Activated CD8-positive, alpha-beta T cell treated with anti-CD3 and anti-CD28 coated beads, Interleukin-2, amount 10 ng/mL, durations not matched to agents 7 days and 5 days (primary cell): ENCODE measurements around the gene ITGBL1. TPM values are rescaled to one million over a fixed set of nuclear protein-coding genes. Genes with fewer than 3 reads are reported as not detected.

ENCODE experiments used
- ATAC-seq: fragments of 150-1000 bp; cut with Tn5 transposase; one replicate; pipeline ENCODE4 v1.10.0; 2021; ENCODE audit warnings: moderate library complexity
- CTCF ChIA-PET: fragments of 350-600 bp; sonication (Branson Sonifier 250); formaldehyde crosslinking; loops from one replicate; lab custom pipeline; 2021; ENCODE audit warnings: antibody characterized with exemption; lab: Charles Lee
- POLR2A ChIA-PET: fragments of 350-600 bp; sonication (Branson Sonifier 250); formaldehyde crosslinking; loops from one replicate; lab custom pipeline; 2021; ENCODE audit warnings: antibody characterized with exemption; lab: Charles Lee
- DNase-seq: peaks from one replicate; pipeline ENCODE4 v3.0.0-alpha.2; 2020
- H3K27ac Mint-ChIP-seq: one replicate; pipeline ENCODE4 v1.8.0; 2021; ENCODE audit warnings: mild to moderate bottlenecking, mixed read lengths
- H3K27me3 Mint-ChIP-seq: one replicate; pipeline ENCODE4 v1.8.0; 2021; ENCODE audit warnings: low read depth, mixed read lengths
- H3K36me3 Mint-ChIP-seq: one replicate; pipeline ENCODE4 v1.8.0; 2021; ENCODE audit warnings: low read depth, mixed read lengths
- H3K4me1 Mint-ChIP-seq: one replicate; pipeline ENCODE4 v1.8.0; 2021; ENCODE audit warnings: low read depth, mixed read lengths
- H3K4me3 Mint-ChIP-seq: one replicate; pipeline ENCODE4 v1.8.0; 2021; ENCODE audit warnings: mild to moderate bottlenecking, mixed read lengths
- H3K9me3 Mint-ChIP-seq: one replicate; pipeline ENCODE4 v1.8.0; 2022; ENCODE audit warnings: mixed read lengths; ENCODE audit not compliant: insufficient read depth
- total RNA-seq, 2 experiments: library from RNA; stranded (reverse); gene quantifications; one replicate each; pipeline ENCODE4 v1.2.3, GENCODE V29; 2021

The ITGBL1 gene
- total RNA-seq, 2 experiments from 2014 or later, result not detected

GRCh38 chr13:101552286-101552685 is 99.8 kb downstream of the ITGBL1 start:
- CTCF ChIA-PET, result interaction anchor here (0.6 kb wide), 1 partner anchor 182 kb away, joined by 3 read pairs; no protein-coding TSS in a partner anchor
- Mint-ChIP-seq H3K27me3 (peaks cover 13% of the 10 kb centered on the region), H3K4me1 (no peaks in the 10 kb centered on the region), H3K27ac (no peak overlapping the region), H3K9me3 (no peaks in the 10 kb centered on the region), H3K4me3 (no peak overlapping the region), H3K36me3 (no peaks in the 10 kb centered on the region)
- no peak for ATAC-seq
- POLR2A ChIA-PET, result no interaction called here
- no peak for DNase-seq

- CTCF ChIA-PET, result no interaction called here
- ATAC-seq (no peak), DNase-seq (no peak)
- H3K4me3 Mint-ChIP-seq, result no peak overlapping the region
- peaks cover 13% of the 10 kb centered on the region for H3K27me3 Mint-ChIP-seq
- H3K9me3 Mint-ChIP-seq, result no peaks in the 10 kb centered on the region
- no peaks in the 10 kb centered on the region for H3K36me3 Mint-ChIP-seq
- H3K27ac Mint-ChIP-seq, result no peak overlapping the region
- POLR2A ChIA-PET, result no interaction called here
- no peaks in the 10 kb centered on the region for H3K4me1 Mint-ChIP-seq
Observed at GRCh38 chr13:101552786-101553185, 100.3 kb downstream of the ITGBL1 start.

GRCh38 chr13:101554420-101555125 is 102.1 kb downstream of the ITGBL1 start:
- Mint-ChIP-seq H3K27me3 (peaks cover 19% of the 10 kb centered on the region), H3K4me1 (no peaks in the 10 kb centered on the region), H3K4me3 (no peak overlapping the region), H3K27ac (no peak overlapping the region), H3K9me3 (no peaks in the 10 kb centered on the region), H3K36me3 (no peaks in the 10 kb centered on the region)
- DNase-seq, result no peak
- ATAC-seq, result no peak
- ChIA-PET CTCF (no interaction called here), POLR2A (no interaction called here)

- Mint-ChIP-seq H3K27ac (no peak overlapping the region), H3K9me3 (no peaks in the 10 kb centered on the region), H3K4me1 (no peaks in the 10 kb centered on the region), H3K4me3 (no peak overlapping the region), H3K36me3 (no peaks in the 10 kb centered on the region), H3K27me3 (peaks cover 23% of the 10 kb centered on the region)
- ATAC-seq, result no peak
- ChIA-PET POLR2A (no interaction called here), CTCF (no interaction called here)
- no peak for DNase-seq
Observed at GRCh38 chr13:101555610-101556009, 103.1 kb downstream of the ITGBL1 start.

GRCh38 chr13:101556676-101557123 is 104.2 kb downstream of the ITGBL1 start:
- ChIA-PET POLR2A (no interaction called here), CTCF (no interaction called here)
- no peak for ATAC-seq
- H3K27ac Mint-ChIP-seq, result no peak overlapping the region
- peaks cover 26% of the 10 kb centered on the region for H3K27me3 Mint-ChIP-seq
- no peaks in the 10 kb centered on the region for H3K4me1 Mint-ChIP-seq
- no peaks in the 10 kb centered on the region for H3K9me3 Mint-ChIP-seq
- DNase-seq, result no peak
- no peaks in the 10 kb centered on the region for H3K36me3 Mint-ChIP-seq
- H3K4me3 Mint-ChIP-seq, result no peak overlapping the region

GRCh38 chr13:101565317-101565716 is 112.8 kb downstream of the ITGBL1 start:
- H3K4me1 Mint-ChIP-seq, result no peaks in the 10 kb centered on the region
- H3K27ac Mint-ChIP-seq, result no peak overlapping the region
- no peaks in the 10 kb centered on the region for H3K9me3 Mint-ChIP-seq
- ChIA-PET POLR2A (no interaction called here), CTCF (no interaction called here)
- peaks cover 11% of the 10 kb centered on the region for H3K27me3 Mint-ChIP-seq
- no peaks in the 10 kb centered on the region for H3K36me3 Mint-ChIP-seq
- ATAC-seq (no peak), DNase-seq (no peak)
- H3K4me3 Mint-ChIP-seq, result no peak overlapping the region

GRCh38 chr13:101567841-101568240 is 115.4 kb downstream of the ITGBL1 start:
- DNase-seq (no peak), ATAC-seq (no peak)
- CTCF ChIA-PET, result no interaction called here
- no peak overlapping the region for H3K27ac Mint-ChIP-seq
- no peaks in the 10 kb centered on the region for H3K4me1 Mint-ChIP-seq
- peaks cover 4% of the 10 kb centered on the region for H3K27me3 Mint-ChIP-seq
- no peaks in the 10 kb centered on the region for H3K36me3 Mint-ChIP-seq
- POLR2A ChIA-PET, result no interaction called here
- no peaks in the 10 kb centered on the region for H3K9me3 Mint-ChIP-seq
- H3K4me3 Mint-ChIP-seq, result no peak overlapping the region

- Mint-ChIP-seq H3K27me3 (peaks cover 7% of the 10 kb centered on the region), H3K4me3 (no peak overlapping the region), H3K27ac (no peak overlapping the region), H3K9me3 (no peaks in the 10 kb centered on the region), H3K36me3 (no peaks in the 10 kb centered on the region), H3K4me1 (no peaks in the 10 kb centered on the region)
- DNase-seq, result no peak
- ChIA-PET CTCF (no interaction called here), POLR2A (no interaction called here)
- no peak for ATAC-seq
Observed at GRCh38 chr13:101569807-101570206, 117.3 kb downstream of the ITGBL1 start.

- H3K27ac Mint-ChIP-seq, result no peak overlapping the region
- no peak for ATAC-seq
Observed at GRCh38 chr13:101570410-101570809, 117.9 kb downstream of the ITGBL1 start.

GRCh38 chr13:101572456-101572855 is 120.0 kb downstream of the ITGBL1 start:
- H3K36me3 Mint-ChIP-seq, result no peaks in the 10 kb centered on the region
- no peaks in the 10 kb centered on the region for H3K9me3 Mint-ChIP-seq
- peaks cover 7% of the 10 kb centered on the region for H3K27me3 Mint-ChIP-seq
- POLR2A ChIA-PET, result no interaction called here
- H3K4me1 Mint-ChIP-seq, result no peaks in the 10 kb centered on the region
- ATAC-seq (no peak), DNase-seq (no peak)
- CTCF ChIA-PET, result no interaction called here
- no peak overlapping the region for H3K4me3 Mint-ChIP-seq
- H3K27ac Mint-ChIP-seq, result no peak overlapping the region

More at GRCh38 chr13:101570410-101570809, 117.9 kb downstream of the ITGBL1 start:
- DNase-seq, result no peak
- H3K27me3 Mint-ChIP-seq, result peaks cover 7% of the 10 kb centered on the region
- no peaks in the 10 kb centered on the region for H3K36me3 Mint-ChIP-seq
- ChIA-PET CTCF (no interaction called here), POLR2A (no interaction called here)
- H3K4me1 Mint-ChIP-seq, result no peaks in the 10 kb centered on the region
- no peak overlapping the region for H3K4me3 Mint-ChIP-seq
- no peaks in the 10 kb centered on the region for H3K9me3 Mint-ChIP-seq

- no peaks in the 10 kb centered on the region for H3K9me3 Mint-ChIP-seq
- no peaks in the 10 kb centered on the region for H3K4me1 Mint-ChIP-seq
- no peak overlapping the region for H3K27ac Mint-ChIP-seq
- peaks cover 3% of the 10 kb centered on the region for H3K27me3 Mint-ChIP-seq
- ATAC-seq (no peak), DNase-seq (no peak)
- POLR2A ChIA-PET, result no interaction called here
- CTCF ChIA-PET, result no interaction called here
- H3K4me3 Mint-ChIP-seq, result no peak overlapping the region
- H3K36me3 Mint-ChIP-seq, result no peaks in the 10 kb centered on the region
Observed at GRCh38 chr13:101575581-101575980, 123.1 kb downstream of the ITGBL1 start.

GRCh38 chr13:101576455-101576854 is 124.0 kb downstream of the ITGBL1 start:
- Mint-ChIP-seq H3K27ac (no peak overlapping the region), H3K36me3 (no peaks in the 10 kb centered on the region), H3K27me3 (peaks cover 3% of the 10 kb centered on the region), H3K9me3 (no peaks in the 10 kb centered on the region), H3K4me1 (no peaks in the 10 kb centered on the region), H3K4me3 (no peak overlapping the region)
- ATAC-seq (no peak), DNase-seq (no peak)
- CTCF ChIA-PET, result no interaction called here
- POLR2A ChIA-PET, result no interaction called here

GRCh38 chr13:101576977-101577376 is 124.5 kb downstream of the ITGBL1 start:
- H3K9me3 Mint-ChIP-seq, result no peaks in the 10 kb centered on the region
- ChIA-PET POLR2A (no interaction called here), CTCF (no interaction called here)
- ATAC-seq (no peak), DNase-seq (no peak)
- no peak overlapping the region for H3K27ac Mint-ChIP-seq
- H3K4me1 Mint-ChIP-seq, result no peaks in the 10 kb centered on the region
- no peak overlapping the region for H3K4me3 Mint-ChIP-seq
- no peaks in the 10 kb centered on the region for H3K36me3 Mint-ChIP-seq
- H3K27me3 Mint-ChIP-seq, result peaks cover 3% of the 10 kb centered on the region
